Measurements from ENCODE around the gene CFAP57. TPM values are rescaled to one million over a fixed set of nuclear protein-coding genes. Genes with fewer than 3 reads are reported as not detected.

CFAP57 gene
- total and polyA plus RNA-seq, 2 of the 4 experiments (the other 2 are of a cell fraction), result 0.29 to 0.36 TPM

DNA sequence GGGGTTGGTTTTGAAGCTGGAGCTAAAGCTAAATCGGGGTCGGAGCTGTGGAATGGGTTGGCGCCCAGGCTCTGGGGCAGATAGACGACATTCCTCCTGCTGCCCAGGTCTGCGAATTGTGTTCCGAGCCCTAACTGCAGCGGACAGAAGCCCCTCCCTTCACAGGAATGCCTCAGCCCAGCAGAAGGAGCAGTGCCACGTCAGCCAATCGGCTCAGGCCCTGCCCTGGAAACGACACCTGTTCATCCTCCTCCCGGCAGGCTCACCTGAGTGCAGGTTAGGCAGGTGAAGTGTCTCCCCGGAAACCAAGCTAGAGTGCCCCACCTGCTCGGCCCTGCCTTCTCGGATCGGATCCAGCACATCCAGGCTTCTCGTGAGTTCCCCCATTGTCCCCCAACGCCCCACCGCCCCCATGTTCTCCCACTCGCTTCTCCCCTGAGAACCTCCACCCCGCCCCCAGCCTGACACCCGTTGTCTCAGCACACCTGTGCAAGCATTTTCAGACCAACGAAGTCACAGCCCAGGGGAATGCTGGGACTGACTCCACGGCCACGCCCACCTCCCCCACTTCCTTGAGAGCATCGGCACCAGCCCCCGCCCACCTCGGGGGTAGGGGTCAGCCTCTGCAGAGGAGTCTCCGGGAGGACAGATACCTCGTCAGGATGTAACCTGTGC, 98.4 kb downstream of the CFAP57 start:
- Histone ChIP-seq H4K91ac (ENCODE audit: insufficient read depth, low read depth, low read length) (no peak overlapping the region), H3K9ac (ENCODE audit: low read depth, low read length) (no peak overlapping the region), H3K23ac (ENCODE audit: low read depth, low read length) (no peak overlapping the region), H4K20me1 (ENCODE audit: insufficient read depth, low read length) (no peaks in the 10 kb centered on the region), H3K4ac (ENCODE audit: low read depth, low read length) (no peak overlapping the region), H4K5ac (ENCODE audit: low read depth, low read length) (no peak overlapping the region), H2AK9ac (replicated peaks; ENCODE audit: low read depth, low read length, poor library complexity) (no peak overlapping the region), H3K9me3 (ENCODE audit: control insufficient read depth, insufficient read depth, low read length) (no peaks in the 10 kb centered on the region), H3K18ac (ENCODE audit: low read depth, low read length) (no peak overlapping the region), H3K4me2 (ENCODE audit: low read depth, low read length) (no peak overlapping the region; the same call in 1 of the 2 replicates), H2BK15ac (ENCODE audit: low read depth, low read length) (no peak overlapping the region), H3K14ac (replicated peaks; ENCODE audit: low read depth, low read length) (no peak overlapping the region), H3K27me3 (ENCODE audit: control insufficient read depth, insufficient read depth, low read length) (peaks cover 2% of the 10 kb centered on the region; the same call in 1 of the 2 replicates), H2AFZ (replicated peaks; ENCODE audit: low read length, poor library complexity) (peak overlapping the region; percentile 64), H3K36me3 (ENCODE audit: control insufficient read depth, insufficient read depth, low read length) (no peaks in the 10 kb centered on the region), H2AK5ac (ENCODE audit: low read depth, low read length) (no peak overlapping the region), H4K8ac (ENCODE audit: low read depth in 2 of 2, low read length in 2 of 2) (no peak overlapping the region), H3K27ac (ENCODE audit: insufficient read depth, low read length) (no peak overlapping the region), H3K4me1 (ENCODE audit: control insufficient read depth, insufficient read depth, low read length) (peaks cover 6% of the 10 kb centered on the region; the same call in 1 of the 2 replicates), H2BK5ac (ENCODE audit: low read depth, low read length, poor library complexity, severe bottlenecking) (no peak overlapping the region), H2BK120ac (ENCODE audit: low read depth, low read length) (no peak overlapping the region), H2BK20ac (ENCODE audit: low read depth, low read length) (no peak overlapping the region), H3K9me1 (ENCODE audit: insufficient read depth, low read length) (no peaks in the 10 kb centered on the region; the same call in 1 of the 2 replicates), H3K56ac (ENCODE audit: extremely low read depth, insufficient read depth, low read length) (no peak overlapping the region), H3K4me3 (ENCODE audit: insufficient read depth, low read depth, low read length) (no peak overlapping the region), H3K79me1 (ENCODE audit: low read depth in 1 of 2, low read length in 2 of 2) (no peaks in the 10 kb centered on the region)
- TF ChIP-seq, protein P1, sequence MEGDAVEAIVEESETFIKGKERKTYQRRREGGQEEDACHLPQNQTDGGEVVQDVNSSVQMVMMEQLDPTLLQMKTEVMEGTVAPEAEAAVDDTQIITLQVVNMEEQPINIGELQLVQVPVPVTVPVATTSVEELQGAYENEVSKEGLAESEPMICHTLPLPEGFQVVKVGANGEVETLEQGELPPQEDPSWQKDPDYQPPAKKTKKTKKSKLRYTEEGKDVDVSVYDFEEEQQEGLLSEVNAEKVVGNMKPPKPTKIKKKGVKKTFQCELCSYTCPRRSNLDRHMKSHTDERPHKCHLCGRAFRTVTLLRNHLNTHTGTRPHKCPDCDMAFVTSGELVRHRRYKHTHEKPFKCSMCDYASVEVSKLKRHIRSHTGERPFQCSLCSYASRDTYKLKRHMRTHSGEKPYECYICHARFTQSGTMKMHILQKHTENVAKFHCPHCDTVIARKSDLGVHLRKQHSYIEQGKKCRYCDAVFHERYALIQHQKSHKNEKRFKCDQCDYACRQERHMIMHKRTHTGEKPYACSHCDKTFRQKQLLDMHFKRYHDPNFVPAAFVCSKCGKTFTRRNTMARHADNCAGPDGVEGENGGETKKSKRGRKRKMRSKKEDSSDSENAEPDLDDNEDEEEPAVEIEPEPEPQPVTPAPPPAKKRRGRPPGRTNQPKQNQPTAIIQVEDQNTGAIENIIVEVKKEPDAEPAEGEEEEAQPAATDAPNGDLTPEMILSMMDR (conservative IDR thresholded peaks at IDR 0.05; ENCODE audit: low read depth, low read length), result no peak
- TF ChIP-seq FOS (IDR thresholded peaks at IDR 0.05; ENCODE audit: low read depth, low read length), result no peak
- dilution Hi-C loops (cut with HindIII; ENCODE audit: low sequenced_read_pairs, unreplicated experiment) (no loop called here), intact Hi-C loops (cut with micrococcal nuclease) (no loop called here), in situ Hi-C loops (cut with MboI; ENCODE audit: low sequenced_read_pairs) (no loop called here)
- WGBS, 2 experiments (ENCODE audit: extremely low coverage in 2 of 2, insufficient read length in 1 of 2), result 12% methylated on average over 9 of the region's 29 CpGs; no CpG with 5 or more reads in 1 of the 2 experiments
- ATAC-seq (ENCODE audit: low read depth) (no peak), DNase-seq (no peak)
- no TSS peak for BruUV-seq (replicated peaks)
- POLR2A ChIA-PET (ENCODE audit: unreplicated experiment), result no interaction called here
- CTCF ChIA-PET, result no interaction called here

All from IMR-90 (cell line).